Caco-2 (cell line): Measurements from ENCODE around the gene AKAP1. TPM values are rescaled to one million over a fixed set of nuclear protein-coding genes. Genes with fewer than 3 reads are reported as not detected.

Source experiments
- BruUV-seq: library from RNA; stranded (reverse); fragments of 400-500 nt; replicated peaks from 2 replicates; lab custom pipeline; 2021; lab: Mats Ljungman, UMichigan
- CTCF ChIA-PET: fragments of 300-600 bp; sonication (Branson Sonifier 250); formaldehyde crosslinking; loops from one replicate; lab custom pipeline; 2022; ENCODE audit warnings: antibody characterized with exemption; lab: Charles Lee
- POLR2A ChIA-PET: fragments of 300-600 bp; sonication (Branson Sonifier 250); formaldehyde crosslinking; loops from one replicate; lab custom pipeline; 2022; ENCODE audit warnings: antibody characterized with exemption; lab: Charles Lee
- DNase-seq, 2 experiments: peaks; one replicate each; pipeline versions ENCODE4 v3.0.0 to v3.0.0-alpha.2; 2020 to 2022
- H3K27me3 ChIP-seq: replicated peaks from 2 replicates; pipeline ENCODE4 v1.6.0; 2011; ENCODE audit warnings: low read length; ENCODE audit not compliant: control insufficient read depth, insufficient read depth
- H3K36me3 ChIP-seq: 2 replicates; pipeline ENCODE4 v1.5.1; 2011; ENCODE audit warnings: low read length; ENCODE audit not compliant: control insufficient read depth, insufficient read depth
- H3K4me1 ChIP-seq: fragments of 250-450 bp; sonication (Bioruptor Pico); 2 replicates; pipeline ENCODE4 v1.5.1; 2020; ENCODE audit warnings: mild to moderate bottlenecking
- H3K4me3 ChIP-seq: 2 replicates; pipeline ENCODE4 v1.5.1; 2011; ENCODE audit warnings: low read depth, mild to moderate bottlenecking, control low read depth, low read length
- H3K9me3 ChIP-seq: fragments of 250-450 bp; sonication (Bioruptor Pico); 2 replicates; pipeline ENCODE4 v1.5.1; 2020; ENCODE audit warnings: mild to moderate bottlenecking, moderate library complexity
- H3K27ac Mint-ChIP-seq: one replicate; pipeline ENCODE4 v1.8.0; 2022; ENCODE audit warnings: mixed read lengths; ENCODE audit not compliant: unreplicated experiment
- H3K27me3 Mint-ChIP-seq: one replicate; pipeline ENCODE4 v1.8.0; 2022; ENCODE audit warnings: mixed read lengths; ENCODE audit not compliant: insufficient read depth, unreplicated experiment
- H3K36me3 Mint-ChIP-seq: one replicate; pipeline ENCODE4 v1.8.0; 2022; ENCODE audit warnings: mild to moderate bottlenecking, mixed read lengths; ENCODE audit not compliant: insufficient read depth, unreplicated experiment
- H3K4me1 Mint-ChIP-seq: one replicate; pipeline ENCODE4 v1.8.0; 2022; ENCODE audit warnings: low read depth, mixed read lengths; ENCODE audit not compliant: unreplicated experiment
- H3K4me3 Mint-ChIP-seq: one replicate; pipeline ENCODE4 v1.8.0; 2022; ENCODE audit warnings: mild to moderate bottlenecking, moderate library complexity, mixed read lengths; ENCODE audit not compliant: unreplicated experiment
- H3K9me3 Mint-ChIP-seq: one replicate; pipeline ENCODE4 v1.8.0; 2022; ENCODE audit warnings: mixed read lengths; ENCODE audit not compliant: unreplicated experiment
- CTCF ChIP-seq, 2 experiments: fragments of 200-600 bp in 1 of 2; IDR thresholded peaks; 1 replicate in 1 of 2; 2 replicates in 1 of 2; pipeline versions ENCODE4 v1.5.1 to v1.8.0; 2011 to 2022; ENCODE audit warnings: antibody characterized with exemption in 1 of 2, control low read depth in 1 of 2, inconsistent platforms in 1 of 2, low read depth in 1 of 2, low read length in 1 of 2, mild to moderate bottlenecking in 1 of 2, moderate library complexity in 1 of 2; ENCODE audit not compliant: insufficient read depth in 1 of 2, severe bottlenecking in 1 of 2, unreplicated experiment in 1 of 2
- intact Hi-C: fragments of 100-400 bp; cut with micrococcal nuclease; formaldehyde crosslinking; loops from one replicate; pipeline ENCODE4 v1.10.0; 2022; ENCODE audit not compliant: unreplicated experiment
- total RNA-seq: library from RNA; stranded (reverse); gene quantifications from 2 replicates; pipeline ENCODE4 v1.2.3, GENCODE V29; 2022

Gene AKAP1
- total RNA-seq, 1 experiment from 2014 or later = 87.1 TPM

GRCh38 chr17:57048096-57048495 is 37.0 kb upstream of the AKAP1 start:
- Histone ChIP-seq H3K36me3 (no peaks in the 10 kb centered on the region), H3K27me3 (no peaks in the 10 kb centered on the region), H3K9me3 (no peaks in the 10 kb centered on the region), H3K4me3 (no peak overlapping the region), H3K4me1 (no peaks in the 10 kb centered on the region)
- Mint-ChIP-seq H3K36me3 (no peaks in the 10 kb centered on the region), H3K9me3 (no peaks in the 10 kb centered on the region), H3K27me3 (no peaks in the 10 kb centered on the region), H3K4me3 (no peak overlapping the region), H3K4me1 (no peaks in the 10 kb centered on the region), H3K27ac (no peak overlapping the region)
- TF ChIP-seq CTCF (IDR thresholded peaks at IDR 0.05; ENCODE audit: insufficient read depth in 1 of 2, low read depth in 1 of 2, low read length in 1 of 2, severe bottlenecking in 1 of 2, unreplicated experiment in 1 of 2) = no peak
- intact Hi-C loops = no loop called here
- no TSS peak for BruUV-seq
- POLR2A ChIA-PET = no interaction called here
- CTCF ChIA-PET = no interaction called here
- DNase-seq = no peak

- intact Hi-C loops = no loop called here
- no peaks in the 10 kb centered on the region for H3K4me1 ChIP-seq
- no peaks in the 10 kb centered on the region for H3K9me3 ChIP-seq
- POLR2A ChIA-PET = no interaction called here
- Mint-ChIP-seq H3K36me3 (no peaks in the 10 kb centered on the region), H3K27me3 (no peaks in the 10 kb centered on the region), H3K27ac (no peak overlapping the region), H3K4me1 (no peaks in the 10 kb centered on the region), H3K9me3 (no peaks in the 10 kb centered on the region), H3K4me3 (no peak overlapping the region)
- no peak for DNase-seq
- no peaks in the 10 kb centered on the region for H3K36me3 ChIP-seq
- no peak overlapping the region for H3K4me3 ChIP-seq
- TF ChIP-seq CTCF (IDR thresholded peaks at IDR 0.05; ENCODE audit: insufficient read depth in 1 of 2, low read depth in 1 of 2, low read length in 1 of 2, severe bottlenecking in 1 of 2, unreplicated experiment in 1 of 2) = no peak
- CTCF ChIA-PET = no interaction called here
- BruUV-seq = no TSS peak
- H3K27me3 ChIP-seq = no peaks in the 10 kb centered on the region
Observed at GRCh38 chr17:57050306-57050705, 34.7 kb upstream of the AKAP1 start.

- no peaks in the 10 kb centered on the region for H3K36me3 Mint-ChIP-seq
- DNase-seq = no peak
- CTCF ChIA-PET = no interaction called here
- H3K9me3 ChIP-seq = no peaks in the 10 kb centered on the region
- POLR2A ChIA-PET = interaction anchor here (0.7 kb wide), 1 partner anchor 28 kb away, joined by 4 read pairs; no protein-coding TSS in a partner anchor
- no peak overlapping the region for H3K4me3 ChIP-seq
- H3K27me3 ChIP-seq = no peaks in the 10 kb centered on the region
- no peaks in the 10 kb centered on the region for H3K9me3 Mint-ChIP-seq
- no peaks in the 10 kb centered on the region for H3K36me3 ChIP-seq
- intact Hi-C loops = no loop called here
- TF ChIP-seq CTCF (IDR thresholded peaks at IDR 0.05; ENCODE audit: insufficient read depth in 1 of 2, low read depth in 1 of 2, low read length in 1 of 2, severe bottlenecking in 1 of 2, unreplicated experiment in 1 of 2) = no peak
- no peak overlapping the region for H3K4me3 Mint-ChIP-seq
- no peaks in the 10 kb centered on the region for H3K4me1 Mint-ChIP-seq
- no TSS peak for BruUV-seq
- H3K27ac Mint-ChIP-seq = no peak overlapping the region
- no peaks in the 10 kb centered on the region for H3K27me3 Mint-ChIP-seq
- H3K4me1 ChIP-seq = no peaks in the 10 kb centered on the region
Observed at GRCh38 chr17:57051886-57052361, 33.1 kb upstream of the AKAP1 start.
